ENCODE measurements around the gene FAM174C.

Gene FAM174C

DNA sequence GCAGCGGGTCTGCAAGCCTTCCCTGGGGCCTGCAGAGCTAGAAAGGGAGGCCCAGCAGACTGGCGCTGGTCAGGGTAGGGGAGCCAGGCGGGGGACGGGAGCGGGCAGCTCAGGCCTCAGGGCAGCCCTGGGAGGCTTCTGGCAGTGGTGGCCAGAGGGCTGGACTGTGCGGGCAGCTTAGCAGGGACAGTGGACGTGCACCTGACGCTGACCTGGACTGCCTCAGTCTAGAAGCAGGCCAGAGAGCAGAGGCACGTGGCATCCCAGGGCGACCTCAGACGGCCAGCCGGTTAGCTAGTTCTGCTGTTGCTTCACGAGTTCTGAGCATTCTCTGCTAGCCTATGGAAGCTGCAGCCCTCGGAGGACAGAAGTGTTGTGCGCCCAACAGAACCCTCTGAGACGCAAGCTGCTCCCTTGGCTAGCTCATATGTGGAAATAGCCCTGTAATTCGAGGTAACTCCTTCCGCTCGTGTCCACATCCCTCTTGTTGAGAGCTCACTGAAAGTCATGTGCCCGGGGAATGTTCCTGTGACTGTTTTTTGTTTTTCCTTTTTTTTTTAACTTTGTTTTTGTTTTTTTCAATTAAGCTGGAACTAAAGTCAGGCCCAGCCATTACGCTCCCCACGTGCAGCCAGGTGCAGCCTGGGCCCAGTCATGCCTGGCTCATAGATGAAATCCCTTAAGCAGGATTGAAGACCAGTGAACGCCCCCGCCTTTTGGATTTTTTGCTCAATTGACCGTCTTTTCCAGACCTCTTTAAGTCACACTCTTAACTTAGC, 1.9 kb upstream of the FAM174C start (continued):
- TF ChIP-seq ZNF274 (IDR thresholded peaks at IDR 0.05; ENCODE audit: low read length) (no peak), ZNF274 (tag by site-specific recombination; IDR thresholded peaks at IDR 0.05; ENCODE audit: borderline replicate concordance) (no peak), ZNF433 (tag by site-specific recombination; IDR thresholded peaks at IDR 0.05; ENCODE audit: low read depth) (no peak), KLF16 (tag by site-specific recombination; IDR thresholded peaks at IDR 0.05) (no peak)

DNA sequence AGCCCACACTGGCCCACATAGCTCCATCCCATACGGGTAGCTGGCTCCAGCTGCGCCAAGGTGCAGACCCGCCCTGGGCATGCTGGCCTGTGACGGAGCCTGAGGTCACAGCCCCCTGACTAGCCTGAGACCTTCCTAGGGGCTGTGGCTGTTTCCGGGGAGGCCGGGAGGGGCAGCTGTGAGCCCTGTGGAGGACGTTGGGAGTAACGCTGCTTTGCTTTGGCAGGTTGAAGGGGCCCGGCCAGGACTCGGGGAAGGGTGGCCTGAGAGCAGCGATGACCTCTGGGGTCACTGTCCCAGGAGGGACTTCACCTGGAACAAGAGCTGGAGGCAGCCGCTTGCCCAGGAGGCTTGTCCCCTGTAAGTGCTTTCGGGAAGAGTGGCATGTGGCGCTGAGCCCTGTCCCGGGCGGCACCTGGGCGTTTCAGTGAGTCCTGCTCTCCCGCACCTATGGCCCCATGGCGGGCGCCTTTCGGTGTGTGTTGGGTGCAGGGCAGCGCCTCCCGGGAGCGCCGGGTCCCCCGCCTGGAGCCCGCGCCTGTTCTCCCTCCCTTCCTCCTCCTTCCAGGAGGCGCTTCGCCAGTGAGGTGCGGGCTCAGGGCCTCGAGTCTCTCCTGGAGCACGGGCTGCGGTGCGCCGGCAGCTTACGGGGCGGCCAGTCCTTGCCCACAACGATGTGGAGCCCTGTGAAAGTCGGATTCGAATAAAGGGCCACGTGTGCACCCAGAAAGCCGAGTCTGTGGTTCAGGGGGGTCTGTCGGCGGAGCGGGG, 1.1 kb upstream of the FAM174C start:
- H3K4me1 ChIP-seq (ENCODE audit: control insufficient read depth, insufficient read depth, low read length), result peaks cover 16% of the 10 kb centered on the region
- peak overlapping the region; percentile 44 for H3K4me3 ChIP-seq (ENCODE audit: low read depth, low read length)
- H3K9me3 ChIP-seq (ENCODE audit: control insufficient read depth, insufficient read depth, low read depth, low read length), result no peaks in the 10 kb centered on the region
- CTCF ChIA-PET, result interaction anchor here (0.6 to 2.8 kb wide), 3 partner anchors 30 to 550 kb away, joined by 3 to 23 read pairs (median 4); no protein-coding TSS in a partner anchor
- H3K27ac ChIP-seq (ENCODE audit: extremely low read depth, low read depth, low read length), result peak overlapping the region; percentile 98
- TF ChIP-seq SCRT2 (tag by site-specific recombination; IDR thresholded peaks at IDR 0.05) (no peak), ZNF202 (tag by site-specific recombination; IDR thresholded peaks at IDR 0.05; ENCODE audit: borderline replicate concordance) (no peak), ZBTB8A (tag by site-specific recombination; IDR thresholded peaks at IDR 0.05) (peak; percentile 54), HOXC10 (CRISPR knock-in tag; IDR thresholded peaks at IDR 0.05) (no peak), GLIS1 (tag by site-specific recombination; IDR thresholded peaks at IDR 0.05) (0 out of 2 replicates have a peak, but pooled peaks have one; percentile 5), BCL11B (tag by site-specific recombination; IDR thresholded peaks at IDR 0.05; ENCODE audit: low read depth) (peak; percentile 87), ZNF391 (tag by site-specific recombination; IDR thresholded peaks at IDR 0.05; ENCODE audit: borderline replicate concordance, low read depth) (no peak), WT1 (tag by site-specific recombination; IDR thresholded peaks at IDR 0.05) (no peak)
- TF ChIP-seq, protein P1, sequence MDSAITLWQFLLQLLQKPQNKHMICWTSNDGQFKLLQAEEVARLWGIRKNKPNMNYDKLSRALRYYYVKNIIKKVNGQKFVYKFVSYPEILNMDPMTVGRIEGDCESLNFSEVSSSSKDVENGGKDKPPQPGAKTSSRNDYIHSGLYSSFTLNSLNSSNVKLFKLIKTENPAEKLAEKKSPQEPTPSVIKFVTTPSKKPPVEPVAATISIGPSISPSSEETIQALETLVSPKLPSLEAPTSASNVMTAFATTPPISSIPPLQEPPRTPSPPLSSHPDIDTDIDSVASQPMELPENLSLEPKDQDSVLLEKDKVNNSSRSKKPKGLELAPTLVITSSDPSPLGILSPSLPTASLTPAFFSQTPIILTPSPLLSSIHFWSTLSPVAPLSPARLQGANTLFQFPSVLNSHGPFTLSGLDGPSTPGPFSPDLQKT (IDR thresholded peaks at IDR 0.05; ENCODE audit: borderline replicate concordance, low read depth, low read length), result no peak
- TF ChIP-seq, protein P2, sequence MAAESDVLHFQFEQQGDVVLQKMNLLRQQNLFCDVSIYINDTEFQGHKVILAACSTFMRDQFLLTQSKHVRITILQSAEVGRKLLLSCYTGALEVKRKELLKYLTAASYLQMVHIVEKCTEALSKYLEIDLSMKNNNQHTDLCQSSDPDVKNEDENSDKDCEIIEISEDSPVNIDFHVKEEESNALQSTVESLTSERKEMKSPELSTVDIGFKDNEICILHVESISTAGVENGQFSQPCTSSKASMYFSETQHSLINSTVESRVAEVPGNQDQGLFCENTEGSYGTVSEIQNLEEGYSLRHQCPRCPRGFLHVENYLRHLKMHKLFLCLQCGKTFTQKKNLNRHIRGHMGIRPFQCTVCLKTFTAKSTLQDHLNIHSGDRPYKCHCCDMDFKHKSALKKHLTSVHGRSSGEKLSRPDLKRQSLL (tag by site-specific recombination; IDR thresholded peaks at IDR 0.05), result peak; percentile 36; the same call in 1 of the 2 replicates
- TF ChIP-seq, protein P3, sequence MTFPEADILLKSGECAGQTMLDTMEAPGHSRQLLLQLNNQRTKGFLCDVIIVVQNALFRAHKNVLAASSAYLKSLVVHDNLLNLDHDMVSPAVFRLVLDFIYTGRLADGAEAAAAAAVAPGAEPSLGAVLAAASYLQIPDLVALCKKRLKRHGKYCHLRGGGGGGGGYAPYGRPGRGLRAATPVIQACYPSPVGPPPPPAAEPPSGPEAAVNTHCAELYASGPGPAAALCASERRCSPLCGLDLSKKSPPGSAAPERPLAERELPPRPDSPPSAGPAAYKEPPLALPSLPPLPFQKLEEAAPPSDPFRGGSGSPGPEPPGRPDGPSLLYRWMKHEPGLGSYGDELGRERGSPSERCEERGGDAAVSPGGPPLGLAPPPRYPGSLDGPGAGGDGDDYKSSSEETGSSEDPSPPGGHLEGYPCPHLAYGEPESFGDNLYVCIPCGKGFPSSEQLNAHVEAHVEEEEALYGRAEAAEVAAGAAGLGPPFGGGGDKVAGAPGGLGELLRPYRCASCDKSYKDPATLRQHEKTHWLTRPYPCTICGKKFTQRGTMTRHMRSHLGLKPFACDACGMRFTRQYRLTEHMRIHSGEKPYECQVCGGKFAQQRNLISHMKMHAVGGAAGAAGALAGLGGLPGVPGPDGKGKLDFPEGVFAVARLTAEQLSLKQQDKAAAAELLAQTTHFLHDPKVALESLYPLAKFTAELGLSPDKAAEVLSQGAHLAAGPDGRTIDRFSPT (tag by site-specific recombination; IDR thresholded peaks at IDR 0.05), result peak; percentile 59
- TF ChIP-seq, protein P4, sequence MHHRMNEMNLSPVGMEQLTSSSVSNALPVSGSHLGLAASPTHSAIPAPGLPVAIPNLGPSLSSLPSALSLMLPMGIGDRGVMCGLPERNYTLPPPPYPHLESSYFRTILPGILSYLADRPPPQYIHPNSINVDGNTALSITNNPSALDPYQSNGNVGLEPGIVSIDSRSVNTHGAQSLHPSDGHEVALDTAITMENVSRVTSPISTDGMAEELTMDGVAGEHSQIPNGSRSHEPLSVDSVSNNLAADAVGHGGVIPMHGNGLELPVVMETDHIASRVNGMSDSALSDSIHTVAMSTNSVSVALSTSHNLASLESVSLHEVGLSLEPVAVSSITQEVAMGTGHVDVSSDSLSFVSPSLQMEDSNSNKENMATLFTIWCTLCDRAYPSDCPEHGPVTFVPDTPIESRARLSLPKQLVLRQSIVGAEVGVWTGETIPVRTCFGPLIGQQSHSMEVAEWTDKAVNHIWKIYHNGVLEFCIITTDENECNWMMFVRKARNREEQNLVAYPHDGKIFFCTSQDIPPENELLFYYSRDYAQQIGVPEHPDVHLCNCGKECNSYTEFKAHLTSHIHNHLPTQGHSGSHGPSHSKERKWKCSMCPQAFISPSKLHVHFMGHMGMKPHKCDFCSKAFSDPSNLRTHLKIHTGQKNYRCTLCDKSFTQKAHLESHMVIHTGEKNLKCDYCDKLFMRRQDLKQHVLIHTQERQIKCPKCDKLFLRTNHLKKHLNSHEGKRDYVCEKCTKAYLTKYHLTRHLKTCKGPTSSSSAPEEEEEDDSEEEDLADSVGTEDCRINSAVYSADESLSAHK (tag by site-specific recombination; IDR thresholded peaks at IDR 0.05), result peak; percentile 8; the same call in 1 of the 2 replicates
- peaks cover 4 to 79% of the 10 kb centered on the region in 2 experiments; a peak in 2 of 3 replicates for H3K36me3 ChIP-seq (ENCODE audit: control insufficient read depth in 2 of 2, insufficient read depth in 1 of 2, low read length in 2 of 2)
- POLR2A ChIA-PET, result interaction anchor here (0.7 to 3.4 kb wide), 6 partner anchors 9 to 81 kb away, joined by 3 to 28 read pairs (median 9); a partner anchor contains a TSS
